ENCODE measurements around the gene C8B. TPM values are rescaled to one million over a fixed set of nuclear protein-coding genes. Genes with fewer than 3 reads are reported as not detected.

C8B gene
- polyA plus RNA-seq, 6 donors from 2014 or later = not detected

GRCh38 chr1:56985857-56986256 is 20.0 kb upstream of the C8B start:
- Mint-ChIP-seq H3K4me3 (no peak overlapping the region), H3K36me3 (no peaks in the 10 kb centered on the region), H3K27me3 (peaks cover 0 to 4% (median 0%) of the 10 kb centered on the region in 3 donors), H3K27ac (no peak overlapping the region), H3K4me1 (no peaks in the 10 kb centered on the region), H3K9me3 (peaks cover 0 to 4% (median 0%) of the 10 kb centered on the region in 7 donors)
- ATAC-seq (ENCODE audit: low read depth in 2 of 2) (no peak), DNase-seq (no peak)

GRCh38 chr1:56983484-56983883 is 17.7 kb upstream of the C8B start:
- H3K9me3 Mint-ChIP-seq = peaks cover 0 to 4% (median 0%) of the 10 kb centered on the region in 7 donors
- H3K27me3 Mint-ChIP-seq = no peaks in the 10 kb centered on the region
- no peak overlapping the region for H3K27ac Mint-ChIP-seq
- H3K36me3 Mint-ChIP-seq = no peaks in the 10 kb centered on the region
- no peak for ATAC-seq (ENCODE audit: low read depth in 2 of 2)
- no peak for DNase-seq
- no peaks in the 10 kb centered on the region for H3K4me1 Mint-ChIP-seq
- H3K4me3 Mint-ChIP-seq = no peak overlapping the region

- Mint-ChIP-seq H3K27ac (no peak overlapping the region), H3K9me3 (peaks cover 0 to 4% (median 0%) of the 10 kb centered on the region in 7 donors), H3K36me3 (no peaks in the 10 kb centered on the region), H3K4me1 (no peaks in the 10 kb centered on the region), H3K4me3 (no peak overlapping the region), H3K27me3 (no peaks in the 10 kb centered on the region)
- no peak for ATAC-seq (ENCODE audit: low read depth in 2 of 2)
- no peak for DNase-seq
Observed at GRCh38 chr1:56979986-56980755, 14.4 kb upstream of the C8B start.

- peaks cover 0 to 2% (median 0%) of the 10 kb centered on the region in 7 donors for H3K9me3 Mint-ChIP-seq
Observed at GRCh38 chr1:56978819-56979218, 13.0 kb upstream of the C8B start.

GRCh38 chr1:56977910-56978309 is 12.1 kb upstream of the C8B start:
- Mint-ChIP-seq H3K27me3 (no peaks in the 10 kb centered on the region), H3K9me3 (peaks cover 0 to 4% (median 0%) of the 10 kb centered on the region in 7 donors), H3K27ac (no peak overlapping the region), H3K4me1 (no peaks in the 10 kb centered on the region), H3K36me3 (no peaks in the 10 kb centered on the region), H3K4me3 (no peak overlapping the region)
- ATAC-seq (ENCODE audit: low read depth in 2 of 2) (no peak), DNase-seq (no peak)

More at GRCh38 chr1:56978819-56979218, 13.0 kb upstream of the C8B start:
- no peak overlapping the region for H3K27ac Mint-ChIP-seq
- H3K36me3 Mint-ChIP-seq = no peaks in the 10 kb centered on the region
- no peak for ATAC-seq (ENCODE audit: low read depth in 2 of 2)
- DNase-seq = no peak
- no peaks in the 10 kb centered on the region for H3K4me1 Mint-ChIP-seq
- H3K4me3 Mint-ChIP-seq = no peak overlapping the region
- no peaks in the 10 kb centered on the region for H3K27me3 Mint-ChIP-seq

GRCh38 chr1:56975446-56975845 is 9.6 kb upstream of the C8B start:
- peaks cover 0 to 11% (median 2%) of the 10 kb centered on the region in 7 donors for H3K9me3 Mint-ChIP-seq
- H3K27ac Mint-ChIP-seq = no peak overlapping the region
- H3K36me3 Mint-ChIP-seq = no peaks in the 10 kb centered on the region
- no peaks in the 10 kb centered on the region for H3K4me1 Mint-ChIP-seq
- DNase-seq = no peak
- H3K27me3 Mint-ChIP-seq = no peaks in the 10 kb centered on the region
- ATAC-seq (ENCODE audit: low read depth in 2 of 2) = no peak
- H3K4me3 Mint-ChIP-seq = no peak overlapping the region

- H3K27ac Mint-ChIP-seq = no peak overlapping the region
- H3K4me3 Mint-ChIP-seq = no peak overlapping the region
- no peaks in the 10 kb centered on the region for H3K36me3 Mint-ChIP-seq
- H3K27me3 Mint-ChIP-seq = no peaks in the 10 kb centered on the region
- no peak for ATAC-seq (ENCODE audit: low read depth in 2 of 2)
- peaks cover 0 to 11% (median 3%) of the 10 kb centered on the region in 7 donors for H3K9me3 Mint-ChIP-seq
- no peak for DNase-seq
- H3K4me1 Mint-ChIP-seq = no peaks in the 10 kb centered on the region
Observed at GRCh38 chr1:56973923-56974742, 8.3 kb upstream of the C8B start.

GRCh38 chr1:56972976-56973375 is 7.2 kb upstream of the C8B start:
- ATAC-seq (ENCODE audit: low read depth in 2 of 2) (no peak), DNase-seq (no peak)
- H3K4me3 Mint-ChIP-seq = no peak overlapping the region
- H3K36me3 Mint-ChIP-seq = no peaks in the 10 kb centered on the region
- H3K9me3 Mint-ChIP-seq = peaks cover 0 to 11% (median 5%) of the 10 kb centered on the region in 7 donors
- H3K27ac Mint-ChIP-seq = no peak overlapping the region
- H3K4me1 Mint-ChIP-seq = no peaks in the 10 kb centered on the region
- no peaks in the 10 kb centered on the region for H3K27me3 Mint-ChIP-seq

GRCh38 chr1:56970280-56970679 is 4.5 kb upstream of the C8B start:
- no peak overlapping the region for H3K4me3 Mint-ChIP-seq
- no peaks in the 10 kb centered on the region for H3K4me1 Mint-ChIP-seq
- H3K9me3 Mint-ChIP-seq = peaks cover 0 to 11% (median 3%) of the 10 kb centered on the region in 7 donors
- no peaks in the 10 kb centered on the region for H3K27me3 Mint-ChIP-seq
- no peaks in the 10 kb centered on the region for H3K36me3 Mint-ChIP-seq
- DNase-seq = no peak
- no peak overlapping the region for H3K27ac Mint-ChIP-seq
- ATAC-seq (ENCODE audit: low read depth in 2 of 2) = no peak

- peaks cover 0 to 15% (median 3%) of the 10 kb centered on the region in 7 donors for H3K9me3 Mint-ChIP-seq
- no peak for ATAC-seq (ENCODE audit: low read depth in 2 of 2)
Observed at GRCh38 chr1:56968878-56969495, 3.2 kb upstream of the C8B start.

GRCh38 chr1:56967900-56968832 is 2.4 kb upstream of the C8B start:
- H3K4me3 Mint-ChIP-seq = no peak overlapping the region
- H3K27me3 Mint-ChIP-seq = no peaks in the 10 kb centered on the region
- no peaks in the 10 kb centered on the region for H3K36me3 Mint-ChIP-seq
- H3K4me1 Mint-ChIP-seq = no peaks in the 10 kb centered on the region
- H3K9me3 Mint-ChIP-seq = peaks cover 0 to 15% (median 3%) of the 10 kb centered on the region in 7 donors
- DNase-seq (no peak), ATAC-seq (ENCODE audit: low read depth in 2 of 2) (no peak)
- no peak overlapping the region for H3K27ac Mint-ChIP-seq

More at GRCh38 chr1:56968878-56969495, 3.2 kb upstream of the C8B start:
- no peaks in the 10 kb centered on the region for H3K36me3 Mint-ChIP-seq
- no peak overlapping the region for H3K4me3 Mint-ChIP-seq
- no peaks in the 10 kb centered on the region for H3K27me3 Mint-ChIP-seq
- DNase-seq = no peak
- H3K27ac Mint-ChIP-seq = no peak overlapping the region
- no peaks in the 10 kb centered on the region for H3K4me1 Mint-ChIP-seq

- Mint-ChIP-seq H3K4me3 (no peak overlapping the region), H3K27me3 (peaks cover 0 to 3% (median 0%) of the 10 kb centered on the region in 3 donors), H3K4me1 (no peaks in the 10 kb centered on the region), H3K9me3 (peaks cover 0 to 15% (median 2%) of the 10 kb centered on the region in 7 donors), H3K27ac (no peak overlapping the region), H3K36me3 (no peaks in the 10 kb centered on the region)
- ATAC-seq (ENCODE audit: low read depth in 2 of 2) = no peak
- DNase-seq = no peak
Observed at GRCh38 chr1:56967355-56967754, 1.5 kb upstream of the C8B start.

- no peak for DNase-seq
- peaks cover 0 to 3% (median 0%) of the 10 kb centered on the region in 3 donors for H3K27me3 Mint-ChIP-seq
- peaks cover 0 to 15% (median 0%) of the 10 kb centered on the region in 7 donors for H3K9me3 Mint-ChIP-seq
- no peak overlapping the region for H3K27ac Mint-ChIP-seq
- ATAC-seq (ENCODE audit: low read depth in 2 of 2) = no peak
- no peak overlapping the region for H3K4me3 Mint-ChIP-seq
- H3K36me3 Mint-ChIP-seq = no peaks in the 10 kb centered on the region
- no peaks in the 10 kb centered on the region for H3K4me1 Mint-ChIP-seq
Observed at GRCh38 chr1:56966698-56966999, 834 bp upstream of the C8B start.

All from naive B cell (primary cell).